AG04449 (cell line): Measurements from ENCODE around the gene BRD3.

ENCODE experiments used
- CTCF ChIA-PET: fragments of 350-600 bp; formaldehyde crosslinking; extraction: SDS; loops from one replicate; lab custom pipeline; 2021; ENCODE audit warnings: antibody characterized with exemption; lab: Yijun Ruan, JAX
- POLR2A ChIA-PET: fragments of 400-600, 350-600 bp; formaldehyde crosslinking; extraction: SDS; loops from one replicate; lab custom pipeline; 2020; ENCODE audit warnings: antibody characterized with exemption, inconsistent platforms; lab: Yijun Ruan, JAX
- DNase-seq: peaks from one replicate; pipeline ENCODE4 v3.0.0-alpha.2; 2010; ENCODE audit warnings: low read depth, low spot score
- H3K4me3 ChIP-seq: 2 replicates; pipeline ENCODE4 v1.5.1; 2011; ENCODE audit warnings: low read depth, mild to moderate bottlenecking, control low read depth, low read length
- CTCF ChIP-seq: IDR thresholded peaks from one replicate; pipeline ENCODE4 v1.5.1; 2011; ENCODE audit warnings: mild to moderate bottlenecking, moderate library complexity, low read length, control low read depth, inconsistent platforms; ENCODE audit not compliant: insufficient read depth; ENCODE audit errors: missing control alignments

The BRD3 gene

GRCh38 chr9:134063088-134063570 is 4.7 kb downstream of the BRD3 start:
- TF ChIP-seq CTCF: no peak
- POLR2A ChIA-PET: no interaction called here
- DNase-seq: no peak
- H3K4me3 ChIP-seq: no peak overlapping the region
- CTCF ChIA-PET: no interaction called here

- TF ChIP-seq CTCF: no peak
- no peak overlapping the region for H3K4me3 ChIP-seq
- DNase-seq: no peak
- POLR2A ChIA-PET: no interaction called here
- CTCF ChIA-PET: interaction anchor here (1.3 kb wide), 1 partner anchor 10 kb away, joined by 3 read pairs; no protein-coding TSS in a partner anchor
Measured at GRCh38 chr9:134062461-134063087, 5.3 kb downstream of the BRD3 start.

DNA sequence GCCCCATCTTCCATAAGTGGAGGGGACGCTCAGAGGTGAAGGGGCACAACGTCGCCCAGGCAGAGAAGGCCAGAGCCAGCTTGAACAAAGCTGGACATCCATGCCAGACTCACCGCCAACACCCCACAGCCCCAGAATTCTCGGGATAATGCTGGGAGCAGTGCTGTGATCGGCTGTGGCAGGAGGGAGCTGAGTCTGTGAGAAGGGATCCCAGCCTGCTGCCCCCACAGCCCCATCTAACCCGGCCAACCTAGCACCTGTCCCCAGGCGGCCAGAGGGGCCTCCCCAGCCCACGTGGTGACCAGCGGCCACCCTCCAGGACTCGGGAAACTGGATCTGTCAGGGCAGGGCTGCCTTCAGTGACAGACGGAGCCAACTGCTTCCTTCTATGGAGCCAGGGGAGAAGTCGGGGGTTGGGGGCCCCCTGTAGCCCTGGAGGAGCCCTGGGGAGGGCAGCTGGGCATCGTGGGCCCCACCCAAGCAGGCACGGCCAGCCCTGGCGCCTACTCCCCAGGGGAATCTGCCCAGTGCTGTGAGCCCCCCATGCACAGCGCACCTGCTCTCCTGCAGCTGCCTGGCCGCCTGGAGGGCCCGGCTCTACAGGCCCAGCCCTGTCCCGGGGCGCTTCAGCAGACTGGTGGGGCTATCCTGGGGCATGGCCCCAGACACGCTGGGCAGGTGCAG is 6.0 kb downstream of the BRD3 start:
- H3K4me3 ChIP-seq: no peak overlapping the region
- TF ChIP-seq CTCF: no peak
- CTCF ChIA-PET: interaction anchor here (1.3 kb wide), 1 partner anchor 10 kb away, joined by 3 read pairs; no protein-coding TSS in a partner anchor
- POLR2A ChIA-PET: no interaction called here
- DNase-seq: no peak

- TF ChIP-seq CTCF: no peak
- ChIA-PET POLR2A (no interaction called here), CTCF (interaction anchor here (1.3 kb wide), 1 partner anchor 9 kb away, joined by 3 read pairs; no protein-coding TSS in a partner anchor)
- no peak for DNase-seq
- no peak overlapping the region for H3K4me3 ChIP-seq
Measured at GRCh38 chr9:134061019-134061687, 6.7 kb downstream of the BRD3 start.

- no peak overlapping the region for H3K4me3 ChIP-seq
- TF ChIP-seq CTCF: no peak
- DNase-seq: no peak
- POLR2A ChIA-PET: no interaction called here
- CTCF ChIA-PET: interaction anchor here (1.1 kb wide), 1 partner anchor 67 kb away, joined by 3 read pairs; no protein-coding TSS in a partner anchor
Measured at GRCh38 chr9:134060546-134060945, 7.3 kb downstream of the BRD3 start.
